ENCODE results near the gene KMT2C. TPM values are rescaled to one million over a fixed set of nuclear protein-coding genes. Genes with fewer than 3 reads are reported as not detected.

The KMT2C gene
- total and polyA plus RNA-seq, 10 of the 15 experiments (the other 5 are each of a cell fraction or from before 2014, with no cell fraction given), result 3.3 to 45.2 (median 19.2) TPM

GRCh38 chr7:152144557-152145245 is 291.1 kb downstream of the KMT2C start:
- ChIA-PET CTCF (interaction anchor here (1.3 to 2.4 kb wide), 2 partner anchors 8 to 20 kb away, joined by 5 to 6 read pairs; no protein-coding TSS in a partner anchor), POLR2A (no interaction called here), RAD21 (ENCODE audit: unreplicated experiment) (no interaction called here), SMC1A (ENCODE audit: uncharacterized antibody, unreplicated experiment) (interaction anchor here (0.9 to 3.1 kb wide), 3 partner anchors 9 to 14 kb away, joined by 3 to 8 read pairs (median 7); no protein-coding TSS in a partner anchor)
- no peaks in the 10 kb centered on the region for H4K20me1 ChIP-seq (ENCODE audit: control insufficient read depth, insufficient read depth)
- H3K9ac ChIP-seq (ENCODE audit: control insufficient read depth, insufficient read depth, low read length), result no peak overlapping the region
- H3K27me3 ChIP-seq (replicated peaks in 1 of 2; ENCODE audit: control insufficient read depth in 2 of 2, insufficient read depth in 2 of 2, low read length in 1 of 2), result no peaks in the 10 kb centered on the region
- H3K27ac ChIP-seq (ENCODE audit: control insufficient read depth, insufficient read depth), result no peak overlapping the region
- in situ Hi-C loops (cut with MboI), result no loop called here
- no peaks in the 10 kb centered on the region for H3K4me1 ChIP-seq (ENCODE audit: control insufficient read depth, insufficient read depth, low read length)
- 92% methylated on average over 12 of the region's 12 CpGs for WGBS (ENCODE audit: insufficient coverage, insufficient replicate concordance, low lambda C conversion rate, missing lambda C conversion rate)
- intact Hi-C loops (cut with micrococcal nuclease; ENCODE audit: unreplicated experiment), result no loop called here
- no peak overlapping the region for H3K4me2 ChIP-seq (ENCODE audit: control insufficient read depth, insufficient read depth)
- H3K4me3 ChIP-seq, result no peak overlapping the region
- BruUV-seq (replicated peaks), result TSS peak; percentile 4
- peaks cover 14 to 53% of the 10 kb centered on the region in 2 experiments for H3K36me3 ChIP-seq (ENCODE audit: control insufficient read depth in 2 of 2, insufficient read depth in 2 of 2, low read length in 1 of 2)
- no peaks in the 10 kb centered on the region for H3K9me3 ChIP-seq (replicated peaks; ENCODE audit: control insufficient read depth, insufficient read depth, low read length)
- ATAC-seq (no peak), FAIRE-seq (no peak), DNase-seq (ENCODE audit: low read depth, low spot score) (no peak)
- no peak for TF ChIP-seq WRNIP1 (IDR thresholded peaks at IDR 0.05; ENCODE audit: borderline replicate concordance, low read depth, low read length)
- no peak for TF ChIP-seq PBX3 (IDR thresholded peaks at IDR 0.05; ENCODE audit: insufficient replicate concordance, low read depth, low read length)
- TF ChIP-seq PML (IDR thresholded peaks at IDR 0.05; ENCODE audit: low read length), result no peak
- TF ChIP-seq SREBF2 (IDR thresholded peaks at IDR 0.05; ENCODE audit: low read length), result no peak
- no peak for TF ChIP-seq PAX8 (IDR thresholded peaks at IDR 0.05)
- no peak for TF ChIP-seq HDAC6 (IDR thresholded peaks at IDR 0.05; ENCODE audit: unreplicated experiment)
- TF ChIP-seq SIN3A (IDR thresholded peaks at IDR 0.05; ENCODE audit: low read depth, low read length), result no peak
- TF ChIP-seq NFIC (IDR thresholded peaks at IDR 0.05; ENCODE audit: low read depth, low read length), result no peak
- TF ChIP-seq HSF1 (IDR thresholded peaks at IDR 0.05; ENCODE audit: low read depth, low read length), result no peak
- TF ChIP-seq KLF5 (IDR thresholded peaks at IDR 0.05; ENCODE audit: partially characterized antibody), result no peak
- no peak for TF ChIP-seq ZNF207 (IDR thresholded peaks at IDR 0.05; ENCODE audit: borderline replicate concordance)
- TF ChIP-seq FOS (IDR thresholded peaks at IDR 0.05; ENCODE audit: borderline replicate concordance, extremely low read depth, insufficient read length), result no peak
- no peak for TF ChIP-seq SPI1 (IDR thresholded peaks at IDR 0.05; ENCODE audit: borderline replicate concordance, insufficient read depth, low read depth, low read length)
- no peaks in the 10 kb centered on the region for H3K79me2 ChIP-seq (ENCODE audit: control insufficient read depth, insufficient read depth, low read length)
- no peak overlapping the region for H2AFZ ChIP-seq (ENCODE audit: control insufficient read depth, low read depth, low read length)

Data from GM12878 (cell line).